Dendritic cell treated with granulocyte-macrophage colony-stimulating factor and Interleukin-4, amounts not matched to agents 40 ng/mL and 50 ng/mL, for 4 days (primary cell): ENCODE results near the gene KBTBD4.
A peak's percentile ranks its signal among the peaks of the same experiment; 100 is the strongest.
"Not testable (repeated sequence)": the region's sequence is repeated elsewhere in the genome, so short reads cannot be mapped to it uniquely, and the experiment has no call there.

Experiments used
- H3K27ac Mint-ChIP-seq: one replicate; pipeline ENCODE4 v1.8.0; 2022; ENCODE audit warnings: mild to moderate bottlenecking, mixed read lengths
- H3K27me3 Mint-ChIP-seq: one replicate; pipeline ENCODE4 v1.8.0; 2022; ENCODE audit warnings: mild to moderate bottlenecking, mixed read lengths
- H3K36me3 Mint-ChIP-seq: one replicate; pipeline ENCODE4 v1.8.0; 2022; ENCODE audit warnings: low read depth, mixed read lengths
- H3K4me1 Mint-ChIP-seq: one replicate; pipeline ENCODE4 v1.8.0; 2022; ENCODE audit warnings: low read depth, mixed read lengths
- H3K4me3 Mint-ChIP-seq: one replicate; pipeline ENCODE4 v1.8.0; 2022; ENCODE audit warnings: mild to moderate bottlenecking, moderate library complexity, mixed read lengths
- H3K9me3 Mint-ChIP-seq: one replicate; pipeline ENCODE4 v1.8.0; 2022; ENCODE audit warnings: mixed read lengths
- intact Hi-C: fragments of 100-400 bp; cut with micrococcal nuclease; formaldehyde crosslinking; loops from one replicate; pipeline ENCODE4 v1.15.0; 2022

The KBTBD4 gene

DNA sequence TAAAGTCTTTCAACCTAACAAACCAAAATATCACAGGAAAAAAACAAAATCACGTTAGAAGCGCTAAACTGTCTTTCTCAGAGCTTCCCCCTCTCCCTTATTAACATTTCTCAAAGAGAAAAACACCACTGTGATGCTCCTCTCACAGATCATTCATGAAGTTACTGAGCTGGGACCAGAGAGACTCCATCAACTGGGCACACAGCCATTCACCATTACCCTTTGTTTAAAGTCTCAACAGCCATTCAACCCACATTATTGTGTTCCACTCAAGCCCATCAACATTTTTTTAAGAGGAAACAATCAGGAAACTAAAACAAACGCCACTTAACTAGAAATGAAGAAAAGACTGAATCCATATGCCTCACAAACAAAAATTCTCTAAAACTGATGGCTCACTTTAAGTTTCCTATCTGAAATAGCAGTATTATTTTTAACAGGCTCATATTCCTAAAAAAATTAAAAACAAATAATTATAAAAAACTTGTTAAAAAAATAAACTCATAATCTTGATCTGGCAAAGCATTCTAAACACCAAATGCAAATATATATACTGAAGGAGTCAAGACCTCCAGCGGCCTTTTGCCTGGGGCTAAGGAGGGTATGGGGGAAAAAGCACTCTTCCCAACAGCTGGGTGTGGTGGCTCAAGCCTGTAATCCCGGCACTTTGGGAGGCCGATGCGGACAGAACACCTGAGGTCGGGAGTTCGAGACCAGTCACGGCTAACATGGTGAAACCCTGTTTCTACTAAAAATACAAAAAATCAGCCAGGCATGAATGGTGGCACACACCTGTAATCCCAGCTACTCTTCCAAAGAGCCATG is 39.8 kb downstream of the KBTBD4 start:
- H3K4me3 Mint-ChIP-seq, result no peak overlapping the region
- H3K27ac Mint-ChIP-seq, result no peak overlapping the region
- intact Hi-C loops, result no loop called here
- H3K27me3 Mint-ChIP-seq, result no peaks in the 10 kb centered on the region
- no peaks in the 10 kb centered on the region for H3K9me3 Mint-ChIP-seq
- peaks cover 59% of the 10 kb centered on the region for H3K36me3 Mint-ChIP-seq
- H3K4me1 Mint-ChIP-seq, result peaks cover 60% of the 10 kb centered on the region

DNA sequence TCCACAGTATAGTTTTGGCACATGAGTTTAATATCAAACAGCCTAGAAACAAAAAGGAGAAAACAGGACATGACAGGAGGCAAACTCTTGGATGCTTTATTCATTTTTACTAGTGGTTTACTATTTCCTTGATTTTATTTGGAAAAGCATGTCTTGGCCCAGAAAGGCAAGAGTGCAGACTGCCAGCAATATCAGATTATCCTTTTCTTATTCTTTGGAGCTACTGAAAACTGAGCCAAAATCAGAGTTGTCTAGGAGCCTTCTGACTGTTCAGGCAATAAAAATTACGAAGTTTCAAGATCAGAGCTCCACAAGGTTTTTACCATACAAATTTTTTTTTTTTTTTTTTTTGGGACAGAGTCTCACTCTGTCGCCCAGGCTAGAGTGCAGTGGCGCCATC is 41.9 kb downstream of the KBTBD4 start:
- H3K27ac Mint-ChIP-seq, result no peak overlapping the region
- no peaks in the 10 kb centered on the region for H3K27me3 Mint-ChIP-seq
- peaks cover 48% of the 10 kb centered on the region for H3K36me3 Mint-ChIP-seq
- H3K4me1 Mint-ChIP-seq, result peaks cover 50% of the 10 kb centered on the region
- H3K9me3 Mint-ChIP-seq, result no peaks in the 10 kb centered on the region
- no peak overlapping the region for H3K4me3 Mint-ChIP-seq
- intact Hi-C loops, result no loop called here

DNA sequence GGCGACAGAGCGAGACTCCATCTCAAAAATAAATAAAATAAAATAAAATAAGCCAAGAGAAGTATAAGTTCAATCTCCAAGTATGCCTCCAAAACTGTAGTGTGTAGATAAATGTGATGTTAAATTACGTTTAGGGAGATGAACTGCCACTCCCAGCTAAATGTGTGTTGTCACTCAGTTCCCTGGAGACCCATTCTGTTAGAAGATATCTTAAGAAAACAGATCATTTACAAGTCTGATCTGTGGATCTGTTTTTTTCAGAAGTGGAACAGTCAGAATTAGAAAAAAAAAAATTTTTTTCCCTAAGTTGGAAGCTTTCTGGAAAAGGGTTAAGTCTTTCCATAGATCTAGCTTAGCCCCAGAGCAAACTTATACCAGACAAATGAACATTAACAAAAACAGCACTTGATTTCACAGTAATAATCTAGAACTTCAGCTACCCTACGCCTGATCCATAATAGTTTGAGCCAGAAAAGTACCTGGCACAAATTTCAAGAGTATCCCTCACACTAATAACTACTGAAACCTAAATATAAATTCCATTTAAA is 44.0 kb downstream of the KBTBD4 start:
- H3K36me3 Mint-ChIP-seq, result peaks cover 55% of the 10 kb centered on the region

DNA sequence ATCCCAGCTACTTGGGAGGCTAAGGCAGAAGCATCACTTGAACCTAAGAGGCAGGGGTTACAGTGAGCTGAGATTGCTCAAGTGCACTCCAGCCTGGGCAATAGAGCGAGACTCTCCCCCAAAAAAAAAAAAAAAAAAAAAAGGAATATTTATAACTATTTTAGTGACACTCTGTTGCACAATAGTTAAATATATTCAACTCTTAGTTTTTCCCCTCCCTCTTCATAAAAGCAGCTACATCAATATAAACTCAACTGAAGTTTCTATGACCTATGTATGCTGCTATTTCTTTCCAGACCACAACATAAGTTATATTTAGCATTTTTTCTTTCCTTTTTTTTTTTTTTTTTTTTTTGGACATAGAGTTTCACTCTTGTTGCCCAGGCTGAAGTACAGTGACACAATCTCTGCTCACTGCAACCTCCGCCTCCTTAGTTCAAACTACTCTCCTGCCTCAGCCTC is 45.0 kb downstream of the KBTBD4 start:
- H3K4me1 Mint-ChIP-seq, result peaks cover 51% of the 10 kb centered on the region
- no peaks in the 10 kb centered on the region for H3K9me3 Mint-ChIP-seq
- no peak overlapping the region for H3K27ac Mint-ChIP-seq
- H3K4me3 Mint-ChIP-seq, result no peak overlapping the region
- H3K36me3 Mint-ChIP-seq, result peaks cover 53% of the 10 kb centered on the region
- intact Hi-C loops, result loop anchor here (5.0 kb wide), 1 partner anchor 36 kb away; no protein-coding TSS in a partner anchor
- no peaks in the 10 kb centered on the region for H3K27me3 Mint-ChIP-seq

More for the DNA sequence above, 44.0 kb downstream of the KBTBD4 start:
- intact Hi-C loops, result loop anchor here (5.0 kb wide), 1 partner anchor 37 kb away; no protein-coding TSS in a partner anchor
- H3K27ac Mint-ChIP-seq, result no peak overlapping the region
- no peaks in the 10 kb centered on the region for H3K27me3 Mint-ChIP-seq
- peaks cover 53% of the 10 kb centered on the region for H3K4me1 Mint-ChIP-seq
- H3K9me3 Mint-ChIP-seq, result no peaks in the 10 kb centered on the region
- H3K4me3 Mint-ChIP-seq, result no peak overlapping the region

DNA sequence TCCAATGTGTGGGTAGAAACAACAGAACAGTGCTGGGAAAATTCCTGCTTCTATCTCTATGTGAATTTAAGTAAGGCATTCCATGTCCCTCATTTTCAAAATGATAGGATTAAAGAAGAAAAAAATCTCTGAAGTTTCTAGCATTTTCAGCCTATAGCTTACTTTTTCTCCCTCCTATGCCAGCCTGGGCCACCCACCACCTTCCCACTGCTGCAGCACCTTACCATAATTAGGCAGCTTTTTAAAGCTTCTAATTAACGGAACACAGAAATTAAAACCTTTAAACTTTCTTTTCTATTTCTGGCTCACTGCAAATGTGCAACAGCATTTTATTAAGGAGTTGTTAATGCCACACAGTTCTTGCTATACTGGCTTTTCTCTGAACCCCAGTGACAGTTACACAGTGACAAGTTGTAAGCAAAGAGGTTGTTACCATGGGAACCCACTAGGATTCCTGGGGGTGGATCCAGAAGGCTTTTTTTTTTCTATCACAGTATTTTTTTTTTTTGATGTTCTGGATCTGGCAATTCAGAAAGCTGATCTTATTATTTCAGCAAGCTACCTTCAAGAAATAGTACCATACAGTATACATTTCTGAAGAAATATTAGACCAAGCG is 46.1 kb downstream of the KBTBD4 start:
- intact Hi-C loops, result loop anchor here (5.0 kb wide), 1 partner anchor 35 kb away; no protein-coding TSS in a partner anchor
- Mint-ChIP-seq H3K27ac (peak overlapping the region; percentile 62), H3K4me3 (no peak overlapping the region), H3K27me3 (no peaks in the 10 kb centered on the region), H3K4me1 (peaks cover 44% of the 10 kb centered on the region), H3K9me3 (no peaks in the 10 kb centered on the region), H3K36me3 (peaks cover 58% of the 10 kb centered on the region)

GRCh38 chr11:47531666-47532065 is 47.1 kb downstream of the KBTBD4 start:
- peak overlapping the region; percentile 11 for H3K27ac Mint-ChIP-seq
- no peak overlapping the region for H3K4me3 Mint-ChIP-seq
- no peaks in the 10 kb centered on the region for H3K27me3 Mint-ChIP-seq
- H3K4me1 Mint-ChIP-seq, result peaks cover 40% of the 10 kb centered on the region
- H3K9me3 Mint-ChIP-seq, result no peaks in the 10 kb centered on the region
- intact Hi-C loops, result loop anchor here (5.0 kb wide), 1 partner anchor 34 kb away; no protein-coding TSS in a partner anchor
- H3K36me3 Mint-ChIP-seq, result peaks cover 64% of the 10 kb centered on the region

GRCh38 chr11:47530721-47531120 is 48.0 kb downstream of the KBTBD4 start:
- Mint-ChIP-seq H3K36me3 (peaks cover 61% of the 10 kb centered on the region), H3K27ac (peak overlapping the region; percentile 45), H3K4me1 (peaks cover 38% of the 10 kb centered on the region)
- not testable (repeated sequence) for H3K4me3 Mint-ChIP-seq, H3K9me3 Mint-ChIP-seq, H3K27me3 Mint-ChIP-seq
- intact Hi-C loops, result loop anchor here (5.0 kb wide), 1 partner anchor 33 kb away; no protein-coding TSS in a partner anchor

DNA sequence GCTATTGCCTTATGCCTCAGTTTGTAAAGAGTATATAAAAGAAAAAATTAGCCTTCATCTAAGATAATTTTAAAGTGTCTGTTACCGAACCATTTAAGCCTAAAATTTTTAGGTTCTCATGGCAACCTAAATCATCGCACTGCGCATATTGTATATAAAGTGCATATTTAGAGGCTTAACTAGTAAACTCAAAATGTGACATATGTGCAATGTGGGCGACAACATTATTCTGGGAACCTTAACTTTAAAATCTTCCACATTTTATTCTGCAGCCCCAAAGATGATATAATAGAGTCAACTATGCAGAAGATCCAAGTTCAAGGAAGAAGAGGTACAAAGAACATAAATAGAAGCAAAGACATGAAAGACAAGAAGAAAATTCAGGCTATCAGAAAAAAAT is 48.8 kb downstream of the KBTBD4 start:
- Mint-ChIP-seq H3K36me3 (peaks cover 57% of the 10 kb centered on the region), H3K27ac (peak overlapping the region; percentile 45), H3K9me3 (no peaks in the 10 kb centered on the region), H3K27me3 (no peaks in the 10 kb centered on the region), H3K4me1 (peaks cover 40% of the 10 kb centered on the region), H3K4me3 (no peak overlapping the region)
- intact Hi-C loops, result loop anchor here (5.0 kb wide), 1 partner anchor 33 kb away; no protein-coding TSS in a partner anchor

- no peaks in the 10 kb centered on the region for H3K9me3 Mint-ChIP-seq
- no peak overlapping the region for H3K4me3 Mint-ChIP-seq
- intact Hi-C loops, result no loop called here
- H3K36me3 Mint-ChIP-seq, result peaks cover 59% of the 10 kb centered on the region
- H3K27ac Mint-ChIP-seq, result peak overlapping the region; percentile 17
- H3K27me3 Mint-ChIP-seq, result no peaks in the 10 kb centered on the region
- peaks cover 56% of the 10 kb centered on the region for H3K4me1 Mint-ChIP-seq
Observed at GRCh38 chr11:47527186-47527585, 51.6 kb downstream of the KBTBD4 start.

DNA sequence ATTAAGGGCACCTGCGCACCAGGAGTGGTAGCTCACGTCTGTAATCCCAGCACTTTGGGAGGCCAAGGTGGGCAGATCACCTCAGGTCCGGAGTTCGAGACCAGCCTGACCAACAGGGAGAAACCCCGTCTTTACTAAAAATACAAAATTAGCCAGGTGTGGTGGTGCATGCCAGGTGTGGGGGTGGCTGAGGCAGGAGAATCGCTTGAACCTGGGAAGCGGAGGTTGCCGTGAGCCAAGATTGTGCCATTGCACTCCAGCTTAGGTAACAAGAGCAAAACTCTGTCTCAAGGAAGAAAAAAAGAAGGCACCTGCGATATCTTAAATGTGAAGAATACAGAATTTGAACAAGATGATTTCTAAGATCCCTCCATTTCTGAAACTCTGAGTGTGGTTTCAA is 52.7 kb downstream of the KBTBD4 start:
- peak overlapping the region; percentile 72 for H3K27ac Mint-ChIP-seq
- peaks cover 54% of the 10 kb centered on the region for H3K4me1 Mint-ChIP-seq
- intact Hi-C loops, H3K4me3 Mint-ChIP-seq, H3K27me3 Mint-ChIP-seq, H3K9me3 Mint-ChIP-seq: not testable (repeated sequence)
- peaks cover 53% of the 10 kb centered on the region for H3K36me3 Mint-ChIP-seq

GRCh38 chr11:47524291-47524874 is 54.4 kb downstream of the KBTBD4 start:
- no peaks in the 10 kb centered on the region for H3K27me3 Mint-ChIP-seq
- H3K4me1 Mint-ChIP-seq, result peaks cover 49% of the 10 kb centered on the region
- H3K4me3 Mint-ChIP-seq, result peak overlapping the region; percentile 69
- H3K27ac Mint-ChIP-seq, result peak overlapping the region; percentile 85
- intact Hi-C loops, result no loop called here
- no peaks in the 10 kb centered on the region for H3K9me3 Mint-ChIP-seq
- peaks cover 53% of the 10 kb centered on the region for H3K36me3 Mint-ChIP-seq

GRCh38 chr11:47523490-47524225 is 55.1 kb downstream of the KBTBD4 start:
- Mint-ChIP-seq H3K36me3 (peaks cover 53% of the 10 kb centered on the region), H3K27me3 (no peaks in the 10 kb centered on the region), H3K9me3 (no peaks in the 10 kb centered on the region), H3K4me3 (peak overlapping the region; percentile 69), H3K27ac (peak overlapping the region; percentile 85), H3K4me1 (peaks cover 51% of the 10 kb centered on the region)
- intact Hi-C loops, result no loop called here
